ENCODE measurements around the gene SFTPA2.
"Not testable (repeated sequence)": the region's sequence is repeated elsewhere in the genome, so short reads cannot be mapped to it uniquely, and the experiment has no call there.

Gene SFTPA2

GRCh38 chr10:79511891-79512583 is 48.2 kb downstream of the SFTPA2 start, which contains the start of gene EIF5AL1:
Gene EIF5AL1, plus strand, starts transcription at chr10:79512533. Its CDS starts 117 bp downstream, at chr10:79512650.
- DNase-seq (ENCODE audit: low read depth in 2 of 2): not testable (repeated sequence)

- not testable (repeated sequence) for DNase-seq (ENCODE audit: low read depth in 2 of 2)
These were observed 50.2 kb downstream of the SFTPA2 start for GRCh38 chr10:79509934-79510508.

- DNase-seq (ENCODE audit: low read depth in 2 of 2): not testable (repeated sequence)
These were observed 50.8 kb downstream of the SFTPA2 start for GRCh38 chr10:79509306-79509933.

- not testable (repeated sequence) for DNase-seq (ENCODE audit: low read depth in 2 of 2)
These were observed 52.0 kb downstream of the SFTPA2 start for GRCh38 chr10:79508245-79508644.

GRCh38 chr10:79507440-79508167 is 52.6 kb downstream of the SFTPA2 start:
- no peak for DNase-seq (ENCODE audit: low read depth in 2 of 2)

Data from stimulated activated CD8-positive, alpha-beta memory T cell treated with anti-CD3 and anti-CD28 coated beads, Interleukin-2, amount 100 ng/mL, for 48 hours (primary cell).